Common myeloid progenitor, CD34-positive (primary cell): Measurements from ENCODE around the gene NPLOC4.

Source experiments
- CTCF ChIA-PET: fragments of 350-600 bp; sonication (Branson Sonifier 250); formaldehyde crosslinking; loops from one replicate; lab custom pipeline; 2021; ENCODE audit warnings: antibody characterized with exemption; lab: Charles Lee
- POLR2A ChIA-PET: fragments of 350-600 bp; sonication (Branson Sonifier 250); formaldehyde crosslinking; loops from one replicate; lab custom pipeline; 2021; ENCODE audit warnings: antibody characterized with exemption; lab: Charles Lee
- DNase-seq, 3 donors: peaks; one replicate each; pipeline versions ENCODE4 v3.0.0 to v3.0.0-alpha.2; 2013
- H3K27ac ChIP-seq, 2 experiments: 1 replicate in 1 of 2; 2 replicates in 1 of 2; pipeline ENCODE4 v1.7.0; 2013; ENCODE audit warnings: inconsistent platforms in 2 of 2, low read length in 2 of 2, mild to moderate bottlenecking in 2 of 2, low read depth in 1 of 2, moderate library complexity in 1 of 2; ENCODE audit not compliant: severe bottlenecking in 2 of 2, insufficient read depth in 1 of 2, poor library complexity in 1 of 2
- H3K27me3 ChIP-seq, 5 experiments: replicated peaks in 2 of 5; 1 replicate in 3 of 5; 2 replicates in 2 of 5; pipeline versions ENCODE4 v1.6.1 to v1.7.0; 2013; ENCODE audit warnings: low read length in 4 of 5, mild to moderate bottlenecking in 2 of 5, moderate library complexity in 2 of 5, inconsistent platforms in 1 of 5; ENCODE audit not compliant: insufficient read depth in 5 of 5, control insufficient read depth in 4 of 5
- H3K36me3 ChIP-seq, 4 experiments: 1 replicate in 2 of 4; 2 replicates in 2 of 4; pipeline versions ENCODE4 v1.6.1 to v1.7.0; 2013; ENCODE audit warnings: low read length in 3 of 4, control low read depth in 1 of 4, mild to moderate bottlenecking in 1 of 4; ENCODE audit not compliant: control insufficient read depth in 4 of 4, insufficient read depth in 4 of 4
- H3K4me1 ChIP-seq, 4 experiments: 1 replicate in 3 of 4; 2 replicates in 1 of 4; pipeline versions ENCODE4 v1.6.1 to v1.7.1; 2013; ENCODE audit warnings: low read length in 3 of 4, mild to moderate bottlenecking in 3 of 4, control low read depth in 1 of 4, inconsistent platforms in 1 of 4, moderate library complexity in 1 of 4; ENCODE audit not compliant: control insufficient read depth in 4 of 4, insufficient read depth in 4 of 4; ENCODE audit errors: control extremely low read depth in 1 of 4
- H3K4me3 ChIP-seq, 7 experiments: 1 replicate in 4 of 7; 2 replicates in 3 of 7; pipeline versions ENCODE4 v1.5.1 to v1.7.0; 2013; ENCODE audit warnings: mild to moderate bottlenecking in 7 of 7, low read length in 6 of 7, moderate library complexity in 6 of 7, inconsistent platforms in 2 of 7, low read depth in 2 of 7, control low read depth in 1 of 7; ENCODE audit not compliant: insufficient read depth in 4 of 7, control insufficient read depth in 1 of 7; ENCODE audit errors: extremely low read depth in 1 of 7
- H3K9me3 ChIP-seq, 5 experiments: 1 replicate in 4 of 5; 2 replicates in 1 of 5; pipeline versions ENCODE4 v1.6.1 to v1.7.1; 2013; ENCODE audit warnings: low read length in 4 of 5, mild to moderate bottlenecking in 2 of 5, inconsistent platforms in 1 of 5, low read depth in 1 of 5, moderate library complexity in 1 of 5; ENCODE audit not compliant: control insufficient read depth in 4 of 5, insufficient read depth in 2 of 5; ENCODE audit errors: control extremely low read depth in 1 of 5
- WGBS: methylation state at CpG from one replicate; pipeline ENCODE4 v1.1.5; 2013; ENCODE audit not compliant: insufficient coverage; 5-methylcytosine and 5-hydroxymethylcytosine counted together

The NPLOC4 gene

GRCh38 chr17:81510785-81511553, 125.9 kb downstream of the NPLOC4 start:
- H3K36me3 ChIP-seq: peaks cover 0 to 36% (median 25%) of the 10 kb centered on the region in 4 experiments
- 9% methylated on average over 48 of the region's 48 CpGs for WGBS
- H3K4me1 ChIP-seq: peaks cover 4 to 59% (median 55%) of the 10 kb centered on the region in 4 experiments
- POLR2A ChIA-PET: interaction anchor here (2.5 kb wide), 1 partner anchor 13 kb away, joined by 6 read pairs; no protein-coding TSS in a partner anchor
- peak overlapping the region; percentile 40 to 79 for H3K27ac ChIP-seq
- CTCF ChIA-PET: interaction anchor here (0.9 to 2.0 kb wide), 5 partner anchors 13 to 205 kb away, joined by 3 to 6 read pairs (median 3); no protein-coding TSS in a partner anchor
- no peaks in the 10 kb centered on the region for H3K27me3 ChIP-seq
- no peaks in the 10 kb centered on the region for H3K9me3 ChIP-seq
- peak overlapping the region; percentile 67 to 94 (median 90) for H3K4me3 ChIP-seq
- DNase-seq: no peak

GRCh38 chr17:81509972-81510784, 126.7 kb downstream of the NPLOC4 start:
- peak overlapping the region in 1 of 2 experiments; percentile 79 for H3K27ac ChIP-seq

GRCh38 chr17:81509207-81509971, 127.5 kb downstream of the NPLOC4 start:
- POLR2A ChIA-PET: interaction anchor here (0.7 to 2.5 kb wide), 3 partner anchors 9 to 24 kb away, joined by 3 to 6 read pairs (median 3); no protein-coding TSS in a partner anchor
- Histone ChIP-seq H3K27me3 (no peaks in the 10 kb centered on the region), H3K36me3 (peaks cover 0 to 36% (median 25%) of the 10 kb centered on the region in 4 experiments), H3K4me1 (peaks cover 4 to 53% (median 44%) of the 10 kb centered on the region in 4 experiments), H3K9me3 (no peaks in the 10 kb centered on the region), H3K4me3 (peak overlapping the region in 6 of 7 experiments; percentile 79 to 94 (median 90)), H3K27ac (peak overlapping the region in 1 of 2 experiments; percentile 79)
- DNase-seq: peak in 2 of 3 donors; percentile 54 to 66
- WGBS: 36% methylated on average over 12 of the region's 12 CpGs
- CTCF ChIA-PET: interaction anchor here (0.8 to 1.7 kb wide), 4 partner anchors 10 to 114 kb away, joined by 3 to 5 read pairs (median 4); partner anchors contain the start of gene BAHCC1

More at GRCh38 chr17:81509972-81510784, 126.7 kb downstream of the NPLOC4 start:
- peaks cover 4 to 52% (median 47%) of the 10 kb centered on the region in 4 experiments for H3K4me1 ChIP-seq
- peak overlapping the region in 6 of 7 experiments; percentile 79 to 94 (median 90) for H3K4me3 ChIP-seq
- no peaks in the 10 kb centered on the region for H3K27me3 ChIP-seq
- DNase-seq: no peak
- H3K9me3 ChIP-seq: no peaks in the 10 kb centered on the region
- POLR2A ChIA-PET: interaction anchor here (2.5 kb wide), 1 partner anchor 12 kb away, joined by 6 read pairs; no protein-coding TSS in a partner anchor
- WGBS: 19% methylated on average over 19 of the region's 22 CpGs
- CTCF ChIA-PET: interaction anchor here (0.9 to 1.7 kb wide), 5 partner anchors 12 to 204 kb away, joined by 3 to 5 read pairs (median 3); no protein-coding TSS in a partner anchor
- H3K36me3 ChIP-seq: peaks cover 0 to 36% (median 25%) of the 10 kb centered on the region in 4 experiments

GRCh38 chr17:81508639-81509206, 128.2 kb downstream of the NPLOC4 start:
- Histone ChIP-seq H3K36me3 (peaks cover 0 to 36% (median 25%) of the 10 kb centered on the region in 4 experiments), H3K4me1 (peaks cover 4 to 47% (median 38%) of the 10 kb centered on the region in 4 experiments), H3K4me3 (peak overlapping the region in 4 of 7 experiments; percentile 1 to 94 (median 90)), H3K27ac (no peak overlapping the region), H3K27me3 (no peaks in the 10 kb centered on the region), H3K9me3 (no peaks in the 10 kb centered on the region)
- ChIA-PET CTCF (interaction anchor here (0.8 to 1.7 kb wide), 5 partner anchors 10 to 217 kb away, joined by 3 to 5 read pairs (median 3); partner anchors contain the start of gene BAHCC1), POLR2A (interaction anchor here (1.2 kb wide), 1 partner anchor 24 kb away, joined by 3 read pairs; no protein-coding TSS in a partner anchor)
- no peak for DNase-seq
- 94% methylated on average over 9 of the region's 10 CpGs for WGBS
